NK-92 (cell line): ENCODE measurements around the gene STX1B.
"Not testable (repeated sequence)": the region's sequence is repeated elsewhere in the genome, so short reads cannot be mapped to it uniquely, and the experiment has no call there.

Experiments used
- DNase-seq: peaks from one replicate; lab custom pipeline; 2025; ENCODE audit not compliant: unreplicated experiment; lab: John Stamatoyannopoulos, UW

Gene STX1B

DNA sequence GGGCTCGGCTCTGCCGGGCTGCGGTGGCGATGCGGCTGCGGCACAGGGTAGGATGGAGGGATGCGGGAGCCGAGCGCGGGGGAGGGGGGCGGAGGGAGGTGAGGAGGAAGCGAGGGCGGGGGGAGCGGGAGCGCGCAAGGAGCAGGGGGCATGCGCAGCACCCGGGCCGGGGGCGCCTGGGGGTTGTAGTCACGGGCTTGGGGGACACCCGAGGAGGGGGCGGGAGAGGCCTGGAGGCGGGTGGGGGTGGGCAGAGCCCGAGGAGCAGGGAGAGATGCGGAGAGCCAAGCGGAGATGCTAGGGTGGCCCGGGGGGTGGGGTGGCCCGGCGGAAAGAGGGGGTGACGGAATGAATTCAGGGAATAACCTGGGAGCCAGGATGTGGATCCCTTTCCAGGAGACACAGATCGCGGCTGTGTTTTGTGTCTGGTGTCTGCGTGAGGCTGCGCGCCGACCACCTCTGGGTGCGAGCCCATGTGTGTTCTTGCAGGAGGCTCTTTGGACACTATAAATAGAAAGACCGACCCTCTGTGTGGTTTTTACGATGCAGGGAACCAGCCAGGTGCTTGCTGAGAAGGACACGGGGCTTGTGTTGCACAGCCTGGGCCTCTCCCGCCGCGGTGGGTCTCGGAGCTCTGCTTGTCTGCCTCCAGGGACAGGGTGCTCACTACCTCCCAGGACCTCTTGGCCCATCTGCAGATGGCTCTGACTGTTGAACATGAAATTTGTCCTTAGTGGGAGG lies at the start of gene STX1B:
Gene STX1B (minus strand): TSS at position 54 of the 741 bp plus-strand sequence. CDS start 242 bp downstream, outside the sequence.
- DNase-seq, result no peak

DNA sequence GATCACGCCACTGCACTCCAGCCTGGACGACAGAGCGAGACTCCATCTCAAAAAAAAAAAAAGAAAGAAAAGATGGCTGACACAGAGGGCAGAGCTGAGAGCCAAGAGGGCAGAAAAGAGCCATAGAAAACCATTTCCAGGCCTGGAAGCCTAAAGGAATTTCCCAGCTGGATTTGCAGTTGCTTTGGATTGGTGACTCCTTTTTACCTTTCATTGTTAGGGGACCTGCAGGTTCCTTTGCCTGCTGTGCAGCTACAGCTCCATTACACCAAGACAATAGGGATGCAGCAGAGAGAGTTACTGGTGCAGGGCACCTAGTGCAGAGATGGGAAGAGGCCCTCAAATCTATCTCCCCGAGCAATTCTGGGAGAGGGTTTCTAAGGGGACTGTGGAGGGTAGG lies 45.2 kb upstream of the STX1B start:
- DNase-seq, result no peak

GRCh38 chr16:31052114-31052513 lies 41.7 kb upstream of the STX1B start:
- no peak for DNase-seq

DNA sequence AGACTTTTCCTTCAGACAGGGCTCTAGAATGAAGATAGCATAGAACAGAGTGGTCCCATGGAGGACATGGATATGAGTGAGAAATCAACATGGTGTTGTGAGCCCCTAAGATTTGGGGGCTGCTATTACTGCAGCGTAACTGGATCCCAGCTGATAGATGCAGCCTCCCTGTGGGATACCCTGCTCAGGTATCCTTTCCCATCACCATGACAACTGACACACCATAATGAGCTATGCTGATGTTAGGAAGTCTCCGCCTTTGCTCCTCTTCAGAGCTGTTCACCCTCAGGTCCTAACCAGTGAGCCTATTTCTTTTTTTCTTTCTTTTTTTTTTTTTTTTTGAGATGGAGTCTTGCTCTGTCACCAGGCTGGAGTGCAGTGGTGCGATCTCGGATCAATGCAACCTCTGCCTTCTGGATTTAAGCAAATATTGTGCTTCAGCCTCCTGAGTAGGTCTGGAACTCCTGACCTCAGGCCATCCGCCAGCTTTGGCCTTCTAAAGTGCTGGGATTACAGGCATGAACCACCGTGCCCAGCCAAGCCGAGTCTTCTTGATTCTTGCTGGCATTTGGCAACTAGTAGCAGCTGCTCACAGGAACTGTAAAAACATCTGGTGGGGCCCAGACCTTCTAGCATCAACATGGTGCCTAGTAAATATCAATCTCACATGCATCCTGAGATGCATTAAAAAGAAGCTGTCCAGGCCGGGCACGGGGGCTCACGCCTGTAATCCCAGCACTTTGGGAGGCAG lies 40.0 kb upstream of the STX1B start:
- no peak for DNase-seq

DNA sequence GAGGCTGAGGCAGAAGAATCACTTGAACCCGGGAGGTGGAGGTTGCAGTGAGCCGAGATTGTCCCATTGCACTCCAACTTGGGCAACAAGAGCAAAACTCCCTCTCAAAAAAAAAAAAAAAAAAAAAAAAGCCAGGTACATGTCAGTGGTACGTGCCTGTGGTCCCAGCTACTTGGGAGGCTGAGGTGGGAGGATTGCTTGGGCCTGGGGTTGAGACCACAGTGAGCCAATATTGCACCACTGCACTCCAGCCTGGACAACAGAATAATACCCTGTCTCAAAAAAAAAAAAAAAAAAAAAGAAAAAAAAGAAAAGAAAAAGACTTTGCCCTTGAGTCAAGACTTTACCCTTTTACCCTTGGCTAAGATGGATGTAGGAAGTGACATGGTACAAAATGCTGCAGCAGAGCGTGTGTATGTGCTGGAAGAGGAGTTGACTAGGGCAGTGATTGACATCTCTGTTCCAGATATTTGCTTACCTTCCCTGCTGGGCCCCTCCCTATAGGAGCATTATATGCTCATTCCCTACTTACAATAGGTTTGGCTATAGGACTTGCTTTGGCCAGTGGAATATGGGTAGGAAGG lies 33.6 kb upstream of the STX1B start:
- DNase-seq, result no peak

DNA sequence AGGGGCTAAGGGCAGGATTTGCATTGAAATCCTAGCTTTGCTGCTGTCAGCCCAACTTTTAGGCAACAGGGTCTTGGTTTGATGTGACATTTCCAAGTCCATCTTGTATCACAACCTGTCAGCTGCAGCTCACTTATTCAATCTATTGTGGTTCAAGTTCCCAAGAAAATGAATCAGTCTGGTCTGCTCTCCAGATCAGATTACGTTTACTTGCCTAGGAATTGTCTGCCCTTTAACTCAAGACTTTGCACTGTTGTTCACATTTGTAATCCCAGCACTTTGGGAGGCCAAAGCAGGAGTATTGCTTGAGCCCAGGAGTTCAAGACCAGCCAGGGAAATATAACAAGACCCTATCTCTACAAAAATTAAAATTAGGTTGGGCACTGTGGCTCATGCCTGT lies 32.9 kb upstream of the STX1B start:
- DNase-seq, result no peak

DNA sequence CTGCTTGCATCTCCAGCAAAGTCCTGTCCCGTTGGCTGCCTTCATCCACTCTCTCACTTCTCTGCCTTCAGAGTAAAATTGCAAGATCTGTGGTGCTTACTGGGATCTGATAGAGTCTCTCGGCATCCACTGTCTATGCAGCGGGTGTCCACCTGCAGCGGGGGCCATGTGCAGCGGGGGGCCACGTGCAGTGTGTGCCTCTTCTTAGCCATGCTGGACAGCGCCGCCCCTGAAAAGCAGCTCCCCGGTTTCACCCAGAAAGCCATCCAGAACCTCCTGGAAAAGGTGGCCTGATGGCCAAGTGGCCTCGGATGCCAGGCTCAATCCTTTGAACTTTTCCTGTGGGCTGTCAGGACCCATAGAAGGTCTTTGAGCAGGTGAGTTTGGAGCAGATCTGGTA lies 32.4 kb upstream of the STX1B start:
- DNase-seq, result no peak

- no peak for DNase-seq
These were observed 28.6 kb upstream of the STX1B start for GRCh38 chr16:31038993-31039392.

DNA sequence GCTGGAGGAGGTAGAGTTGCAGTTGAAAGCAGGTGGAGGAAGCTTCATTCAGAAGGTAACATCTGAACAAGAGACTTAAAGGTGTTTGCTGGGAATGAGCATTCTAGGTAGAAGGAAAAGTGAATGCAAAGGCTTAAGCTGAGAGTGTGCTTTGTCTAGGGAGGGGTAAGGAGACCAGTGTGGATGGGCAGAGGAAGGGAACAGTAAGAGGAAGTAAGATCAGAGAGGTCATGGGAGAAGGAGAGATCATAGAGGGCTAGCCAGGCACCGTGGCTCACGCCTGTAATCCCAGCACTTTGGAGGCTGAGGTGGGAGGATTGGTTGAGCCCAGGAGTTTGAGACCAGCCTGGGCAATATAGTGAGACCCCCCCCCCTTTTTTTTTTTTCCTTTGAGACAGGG lies 26.3 kb upstream of the STX1B start:
- DNase-seq, result no peak

GRCh38 chr16:31033709-31034492 lies 23.5 kb upstream of the STX1B start:
- peak; percentile 37 for DNase-seq

DNA sequence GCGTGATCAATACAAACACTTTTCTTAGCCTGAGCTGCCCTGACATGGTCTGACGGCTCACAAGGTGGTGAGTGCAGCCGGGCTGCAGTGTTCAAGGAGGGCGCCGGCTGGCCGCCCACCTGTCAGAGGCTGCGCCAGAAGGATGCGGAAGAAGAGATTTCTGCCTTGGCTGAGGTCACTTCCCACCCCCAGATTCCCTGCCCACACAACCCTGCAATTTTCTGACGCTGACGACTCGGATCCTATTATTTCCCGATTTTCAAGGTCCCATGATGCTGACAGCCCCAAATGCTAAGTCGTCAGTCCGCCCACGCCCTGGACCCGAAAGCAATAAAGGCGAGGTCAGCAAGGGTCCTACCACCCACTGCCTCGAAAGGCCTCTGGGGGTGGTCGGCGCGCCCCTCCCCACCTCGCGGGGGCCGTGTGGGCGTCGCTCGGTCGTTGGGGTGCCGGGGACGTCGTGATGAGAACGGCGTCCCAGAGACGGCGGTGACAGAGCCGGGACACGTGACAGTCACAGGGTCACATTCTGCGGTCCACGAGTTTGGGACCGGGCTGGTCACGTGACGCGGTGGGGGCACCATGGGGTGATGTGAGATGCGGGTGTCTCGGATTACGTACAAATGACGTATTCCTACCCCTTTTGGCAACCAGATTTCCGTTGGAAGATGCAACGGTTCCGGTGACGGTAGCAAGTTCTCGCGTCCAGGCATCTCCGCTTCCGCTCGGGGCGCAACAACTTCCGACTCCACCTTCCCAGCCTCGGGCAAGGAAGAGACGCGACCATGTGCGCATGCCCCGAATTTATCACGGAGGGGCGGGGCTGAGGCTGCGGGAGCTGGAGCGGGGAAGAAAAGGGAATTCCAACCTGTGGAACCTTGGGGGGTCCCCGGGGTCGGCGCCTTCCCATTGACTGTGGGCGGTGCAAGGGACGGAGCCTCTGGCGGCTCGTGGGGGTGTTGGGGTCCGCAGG lies 22.6 kb upstream of the STX1B start, which contains the start of gene STX4:
Gene STX4 (plus strand): TSS at position 823 of the 973 bp plus-strand sequence. CDS start 248 bp downstream, outside the sequence.
- peak; percentile 92 for DNase-seq

DNA sequence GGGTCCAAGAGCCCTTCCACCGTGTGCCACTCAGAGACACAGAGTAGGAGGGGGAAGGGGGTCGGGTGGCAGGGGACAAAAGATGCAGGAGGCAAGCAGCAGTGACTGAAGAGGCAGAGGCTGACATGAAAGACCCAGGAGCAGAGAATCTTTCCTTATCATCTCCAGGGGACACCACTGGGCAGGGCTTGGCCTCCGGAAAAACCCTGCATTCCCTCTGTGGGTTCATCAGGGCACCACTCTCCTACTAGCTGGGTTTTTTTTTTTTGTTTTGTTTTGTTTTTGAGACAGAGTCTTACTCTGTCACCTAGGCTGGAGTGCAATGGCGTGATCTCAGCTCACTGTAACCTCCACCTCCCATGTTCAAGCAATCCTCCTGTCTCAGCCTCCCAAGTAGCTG lies 20.8 kb upstream of the STX1B start:
- no peak for DNase-seq

- DNase-seq, result no peak
These were observed 18.8 kb upstream of the STX1B start for GRCh38 chr16:31029272-31029671.

DNA sequence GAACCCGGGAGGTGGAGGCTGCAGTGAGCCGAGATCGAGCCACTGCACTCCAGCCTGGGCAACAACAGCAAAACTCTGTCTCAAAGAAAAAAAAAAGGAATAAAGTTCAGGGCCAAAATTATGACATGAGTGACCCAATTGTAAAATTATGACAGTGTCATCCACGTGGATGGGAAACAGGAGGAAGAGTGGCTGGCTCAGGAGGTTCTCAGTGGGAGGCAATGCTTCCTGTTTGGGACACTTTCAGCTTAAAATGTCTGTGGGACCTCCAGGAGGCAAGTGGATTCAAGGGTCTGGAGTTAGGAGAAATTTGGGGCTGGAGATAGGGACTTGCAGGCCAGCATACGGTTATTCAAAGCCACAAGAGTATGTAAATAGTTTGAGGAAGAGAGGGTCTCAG lies 14.9 kb upstream of the STX1B start:
- DNase-seq, result no peak

- DNase-seq, result no peak
These were observed 13.3 kb upstream of the STX1B start for GRCh38 chr16:31023627-31024226.

DNA sequence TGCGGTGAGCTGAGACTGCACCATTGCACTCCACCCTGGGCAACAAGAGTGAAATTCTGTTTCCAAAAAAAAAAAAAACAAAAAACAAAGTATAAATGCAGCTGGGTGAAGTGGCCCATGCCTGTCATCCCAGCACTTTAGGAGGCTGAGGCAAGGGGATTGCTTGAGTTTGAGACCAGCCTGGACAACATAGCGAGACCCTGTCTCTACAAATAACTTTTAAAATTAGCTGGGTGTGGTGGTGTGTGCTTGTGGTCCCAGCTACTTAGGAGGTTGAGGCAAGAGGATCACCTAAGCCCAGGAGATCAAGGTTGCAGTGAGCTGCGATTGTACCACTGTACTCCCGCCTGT lies 12.8 kb upstream of the STX1B start:
- DNase-seq, result no peak

DNA sequence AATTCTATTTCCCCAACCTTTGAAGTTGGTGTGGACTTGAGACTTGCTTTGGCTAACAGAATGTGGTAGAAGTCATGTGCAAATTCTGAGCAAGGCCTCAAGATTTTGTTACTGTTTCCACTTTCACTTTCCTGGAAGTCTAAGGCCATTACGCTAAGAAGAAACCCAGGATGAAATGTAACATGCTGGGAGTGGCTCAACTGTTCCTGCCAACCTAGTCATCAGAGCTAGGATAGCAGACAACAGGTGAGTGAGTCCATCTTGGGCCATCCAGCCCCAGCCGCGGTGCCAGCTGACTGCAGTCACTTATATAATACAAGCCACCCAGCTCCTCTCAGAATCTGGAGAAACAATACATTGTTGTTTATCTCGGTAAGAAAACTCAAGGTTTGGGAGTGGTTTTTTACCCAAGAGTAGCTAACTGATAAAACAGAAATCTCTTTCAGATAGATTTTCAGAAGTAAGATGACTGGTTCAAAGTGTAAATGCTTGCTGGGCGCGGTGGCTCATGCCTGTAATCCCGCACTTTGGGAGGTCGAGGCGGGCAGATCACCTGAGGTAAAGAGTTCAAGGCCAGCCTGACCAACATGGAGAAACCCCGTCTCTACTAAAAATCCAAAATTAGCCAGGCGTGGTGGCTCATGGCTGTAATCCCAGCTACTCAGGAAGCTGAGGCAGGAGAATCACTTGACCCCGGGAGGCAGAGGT lies 12.3 kb upstream of the STX1B start:
- DNase-seq, result no peak

- no peak for DNase-seq
These were observed 10.1 kb upstream of the STX1B start for GRCh38 chr16:31020536-31020935.

DNA sequence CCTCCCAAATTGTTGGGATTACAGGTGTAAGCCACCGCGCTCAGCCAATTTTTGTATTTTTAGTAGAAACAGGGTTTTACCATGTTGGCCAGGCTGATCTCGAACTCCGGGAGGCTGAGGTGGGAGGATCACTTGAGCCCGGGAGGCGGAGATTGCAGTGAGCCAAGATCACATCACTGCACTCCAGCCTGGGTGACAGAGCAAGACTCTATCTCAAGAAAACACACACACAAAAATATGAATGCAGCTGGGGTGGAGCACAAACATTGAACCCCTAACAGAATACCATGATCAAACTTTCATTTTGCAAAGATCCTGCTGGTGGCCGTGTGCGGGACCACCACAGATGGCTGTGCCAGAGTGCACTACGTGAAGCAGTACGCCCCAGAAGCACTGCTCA lies 7.3 kb upstream of the STX1B start:
- not testable (repeated sequence) for DNase-seq
